ENCODE results near the gene RMND1. TPM values are rescaled to one million over a fixed set of nuclear protein-coding genes. Genes with fewer than 3 reads are reported as not detected.

Gene RMND1
- total and polyA plus RNA-seq, 2 of the 13 experiments (the other 11 are each of a cell fraction or from before 2014, with no cell fraction given), result 34.0 to 72.5 TPM

GRCh38 chr6:151409679-151410078, 42.2 kb downstream of the RMND1 start:
- Histone ChIP-seq H3K36me3 (replicated peaks in 1 of 2; ENCODE audit: control insufficient read depth in 1 of 2, insufficient read depth in 2 of 2, low read length in 2 of 2) (peaks cover 39 to 85% of the 10 kb centered on the region in 2 experiments), H3K27ac (ENCODE audit: extremely low read length, insufficient read depth, low read length) (no peak overlapping the region), H3K4me1 (ENCODE audit: insufficient read depth, low read length) (no peaks in the 10 kb centered on the region), H3K27me3 (ENCODE audit: control insufficient read depth in 1 of 2, insufficient read depth in 2 of 2, low read length in 2 of 2) (no peaks in the 10 kb centered on the region), H3K9ac (ENCODE audit: insufficient read depth, low read depth, low read length) (no peak overlapping the region), H4K20me1 (ENCODE audit: insufficient read depth, low read length) (no peaks in the 10 kb centered on the region), H3K79me2 (ENCODE audit: insufficient read depth, low read length) (no peaks in the 10 kb centered on the region), H3K4me2 (ENCODE audit: low read depth, low read length) (no peak overlapping the region), H3K9me3 (ENCODE audit: low read length) (no peaks in the 10 kb centered on the region), H3K4me3 (replicated peaks in 1 of 3; ENCODE audit: insufficient read depth in 1 of 3, low read depth in 2 of 3, low read length in 3 of 3) (no peak overlapping the region), H2AFZ (ENCODE audit: low read length) (no peak overlapping the region)
- ATAC-seq, result 0 out of 3 replicates have a peak, but pooled peaks have one; percentile 2
- CTCF ChIA-PET (ENCODE audit: low intra/inter-chr PET ratio, low total read pairs), result no interaction called here
- no peak for DNase-seq (ENCODE audit: low spot score)
- in situ Hi-C loops (cut with HindIII; ENCODE audit: extremely low pct_ligation_motif_present, low pct_unique_long_range_greater_than_20kb) (loop anchor here (10.0 kb wide), 1 partner anchor 65 kb away; no protein-coding TSS in a partner anchor), intact Hi-C loops (cut with micrococcal nuclease; ENCODE audit: unreplicated experiment) (no loop called here)
- WGBS (ENCODE audit: low lambda C conversion rate), result 97% methylated on average over 7 of the region's 7 CpGs
- no peak for TF ChIP-seq MAX (IDR thresholded peaks at IDR 0.05)
- TF ChIP-seq RBM22 (optimal IDR thresholded peaks at IDR 0.05; ENCODE audit: low read length), result peak; percentile 81
- peak; percentile 56 for TF ChIP-seq AGO2 (optimal IDR thresholded peaks at IDR 0.05; ENCODE audit: low read depth, low read length)
- no peak for FAIRE-seq
- POLR2A ChIA-PET, result no interaction called here
- BruUV-seq (replicated peaks), result no TSS peak

GRCh38 chr6:151409260-151409659, 42.7 kb downstream of the RMND1 start:
- Histone ChIP-seq H3K27me3 (ENCODE audit: control insufficient read depth in 1 of 2, insufficient read depth in 2 of 2, low read length in 2 of 2) (no peaks in the 10 kb centered on the region), H3K79me2 (ENCODE audit: insufficient read depth, low read length) (no peaks in the 10 kb centered on the region), H3K9ac (ENCODE audit: insufficient read depth, low read depth, low read length) (no peak overlapping the region), H3K9me3 (ENCODE audit: low read length) (no peaks in the 10 kb centered on the region), H3K4me3 (replicated peaks in 1 of 3; ENCODE audit: insufficient read depth in 1 of 3, low read depth in 2 of 3, low read length in 3 of 3) (no peak overlapping the region), H4K20me1 (ENCODE audit: insufficient read depth, low read length) (no peaks in the 10 kb centered on the region), H3K36me3 (replicated peaks in 1 of 2; ENCODE audit: control insufficient read depth in 1 of 2, insufficient read depth in 2 of 2, low read length in 2 of 2) (peaks cover 39 to 81% of the 10 kb centered on the region in 2 experiments), H3K27ac (ENCODE audit: extremely low read length, insufficient read depth, low read length) (no peak overlapping the region), H3K4me2 (ENCODE audit: low read depth, low read length) (no peak overlapping the region), H2AFZ (ENCODE audit: low read length) (no peak overlapping the region), H3K4me1 (ENCODE audit: insufficient read depth, low read length) (no peaks in the 10 kb centered on the region)
- ChIA-PET CTCF (ENCODE audit: low intra/inter-chr PET ratio, low total read pairs) (no interaction called here), POLR2A (no interaction called here)
- over 99% methylated on average over 2 of the region's 2 CpGs for WGBS (ENCODE audit: low lambda C conversion rate)
- DNase-seq (ENCODE audit: low spot score), result no peak
- BruUV-seq (replicated peaks), result no TSS peak
- no peak for ATAC-seq
- TF ChIP-seq ZBTB25 (CRISPR knock-in tag; IDR thresholded peaks at IDR 0.05) (no peak), ZNF776 (CRISPR knock-in tag; IDR thresholded peaks at IDR 0.05) (no peak), IRX3 (CRISPR knock-in tag; IDR thresholded peaks at IDR 0.05; ENCODE audit: borderline replicate concordance, low read depth) (no peak)
- intact Hi-C loops (cut with micrococcal nuclease; ENCODE audit: unreplicated experiment) (no loop called here), in situ Hi-C loops (cut with HindIII; ENCODE audit: extremely low pct_ligation_motif_present, low pct_unique_long_range_greater_than_20kb) (no loop called here)
- no peak for FAIRE-seq

Measured in HepG2 (cell line).